ENCODE data around the gene MYOM1. TPM values are rescaled to one million over a fixed set of nuclear protein-coding genes. Genes with fewer than 3 reads are reported as not detected.

The MYOM1 gene
- total RNA-seq, 4 donors from 2014 or later = 13.3 to 31.7 (median 16.5) TPM

DNA sequence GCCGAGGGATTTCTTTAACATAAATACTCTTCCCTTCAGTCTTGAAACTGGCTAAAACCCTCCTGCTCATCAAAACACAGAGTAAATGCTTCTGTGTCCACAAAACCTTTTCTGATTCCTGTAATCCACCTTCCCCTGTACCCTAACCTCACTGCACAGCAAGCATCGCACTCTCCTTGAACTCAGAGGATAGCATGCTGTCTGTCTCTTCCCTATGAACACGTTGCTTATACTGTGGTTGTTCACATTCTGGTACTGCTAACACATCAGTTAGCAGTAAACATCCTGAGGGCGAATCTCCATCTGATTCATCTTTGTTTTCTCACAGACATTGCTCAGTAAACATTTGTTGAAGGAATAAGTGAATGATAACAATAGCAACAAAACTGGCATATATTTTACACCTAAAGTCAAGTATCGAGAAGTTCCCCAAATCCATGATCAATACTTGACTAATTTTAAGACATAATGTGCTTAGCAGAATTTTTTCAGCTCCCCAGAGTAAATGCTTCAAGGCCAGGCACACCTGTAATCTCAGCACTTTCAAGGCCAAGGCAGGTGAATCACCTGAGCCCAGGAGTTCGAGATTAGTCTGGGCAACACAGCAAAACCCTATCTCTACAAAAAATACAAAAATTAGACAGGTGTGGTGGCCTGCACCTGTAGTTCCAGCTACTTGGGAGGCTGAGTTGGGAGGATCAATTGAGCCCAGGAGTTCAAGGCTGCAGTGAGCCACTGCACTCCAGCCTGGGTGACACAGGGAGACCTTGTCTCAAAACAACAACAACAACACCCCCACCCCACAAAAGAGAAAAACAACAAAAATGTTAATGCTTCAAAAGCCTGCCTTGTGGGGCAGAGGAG is 161.2 kb downstream of the MYOM1 start:
- no peaks in the 10 kb centered on the region for H3K36me3 ChIP-seq
- H3K27me3 ChIP-seq = no peaks in the 10 kb centered on the region
- H3K4me1 ChIP-seq = peaks cover 10 to 36% (median 25%) of the 10 kb centered on the region in 4 donors
- WGBS = 82% methylated on average over 6 of the region's 6 CpGs
- H3K4me3 ChIP-seq = no peak overlapping the region
- H3K27ac ChIP-seq (replicated peaks in 1 of 4) = peak overlapping the region in 2 of 4 donors; percentile 32 to 42
- no peak for TF ChIP-seq EP300 (IDR thresholded peaks at IDR 0.05)
- no peak for TF ChIP-seq POLR2AphosphoS5 (IDR thresholded peaks at IDR 0.05)
- no peak for TF ChIP-seq POLR2A (IDR thresholded peaks at IDR 0.05; ENCODE audit: low read depth)
- TF ChIP-seq CTCF (IDR thresholded peaks at IDR 0.05) = no peak
- no peaks in the 10 kb centered on the region for H3K9me3 ChIP-seq
- no peak for DNase-seq (ENCODE audit: extremely low spot score)
- intact Hi-C loops (cut with DNase I) = no loop called here

- H3K36me3 ChIP-seq = no peaks in the 10 kb centered on the region
- intact Hi-C loops (cut with DNase I) = no loop called here
- H3K27ac ChIP-seq (replicated peaks in 1 of 4) = no peak overlapping the region
Measured at GRCh38 chr18:3057526-3057925, 162.2 kb downstream of the MYOM1 start.

GRCh38 chr18:3056311-3056710 is 163.5 kb downstream of the MYOM1 start:
- Histone ChIP-seq H3K36me3 (no peaks in the 10 kb centered on the region), H3K9me3 (no peaks in the 10 kb centered on the region), H3K27ac (replicated peaks in 1 of 4) (no peak overlapping the region), H3K27me3 (no peaks in the 10 kb centered on the region), H3K4me1 (peaks cover 0 to 21% (median 15%) of the 10 kb centered on the region in 4 donors), H3K4me3 (no peak overlapping the region)
- TF ChIP-seq POLR2AphosphoS5 (IDR thresholded peaks at IDR 0.05) (no peak), EP300 (IDR thresholded peaks at IDR 0.05) (no peak), POLR2A (IDR thresholded peaks at IDR 0.05; ENCODE audit: low read depth) (no peak), CTCF (IDR thresholded peaks at IDR 0.05) (no peak)
- intact Hi-C loops (cut with DNase I) = no loop called here
- DNase-seq (ENCODE audit: extremely low spot score) = no peak
- 89% methylated on average over 9 of the region's 9 CpGs for WGBS

More at GRCh38 chr18:3057526-3057925, 162.2 kb downstream of the MYOM1 start:
- Histone ChIP-seq H3K9me3 (no peaks in the 10 kb centered on the region), H3K4me3 (no peak overlapping the region), H3K4me1 (peaks cover 7 to 30% (median 19%) of the 10 kb centered on the region in 4 donors), H3K27me3 (no peaks in the 10 kb centered on the region)
- TF ChIP-seq POLR2A (IDR thresholded peaks at IDR 0.05; ENCODE audit: low read depth) (no peak), CTCF (IDR thresholded peaks at IDR 0.05) (no peak), EP300 (IDR thresholded peaks at IDR 0.05) (no peak), POLR2AphosphoS5 (IDR thresholded peaks at IDR 0.05) (no peak)
- WGBS = 96% methylated on average over 4 of the region's 4 CpGs
- DNase-seq (ENCODE audit: extremely low spot score) = no peak

- H3K9me3 ChIP-seq = no peaks in the 10 kb centered on the region
- H3K36me3 ChIP-seq = no peaks in the 10 kb centered on the region
- H3K4me3 ChIP-seq = no peak overlapping the region
- TF ChIP-seq POLR2A (IDR thresholded peaks at IDR 0.05; ENCODE audit: low read depth) (no peak), CTCF (IDR thresholded peaks at IDR 0.05) (no peak), EP300 (IDR thresholded peaks at IDR 0.05) (no peak), POLR2AphosphoS5 (IDR thresholded peaks at IDR 0.05) (no peak)
- peaks cover 0 to 18% (median 12%) of the 10 kb centered on the region in 4 donors for H3K4me1 ChIP-seq
- no peak for DNase-seq (ENCODE audit: extremely low spot score)
- no peak overlapping the region for H3K27ac ChIP-seq (replicated peaks in 1 of 4)
- H3K27me3 ChIP-seq = no peaks in the 10 kb centered on the region
- intact Hi-C loops (cut with DNase I) = no loop called here
- WGBS = 74% methylated on average over 4 of the region's 4 CpGs
Measured at GRCh38 chr18:3055816-3056215, 164.0 kb downstream of the MYOM1 start.

All from esophagus muscularis mucosa (tissue), 4 donors.